HG02571 (cell line): ENCODE data around the gene MRPL14.
"Not testable (repeated sequence)": the region's sequence is repeated elsewhere in the genome, so short reads cannot be mapped to it uniquely, and the experiment has no call there.

Source experiments
- ATAC-seq: cut with Tn5 transposase; IDR thresholded peaks from one replicate; pipeline ENCODE4 v1.9.1; 2021; ENCODE audit warnings: mild to moderate bottlenecking, moderate library complexity; ENCODE audit not compliant: unreplicated experiment

MRPL14 gene

DNA sequence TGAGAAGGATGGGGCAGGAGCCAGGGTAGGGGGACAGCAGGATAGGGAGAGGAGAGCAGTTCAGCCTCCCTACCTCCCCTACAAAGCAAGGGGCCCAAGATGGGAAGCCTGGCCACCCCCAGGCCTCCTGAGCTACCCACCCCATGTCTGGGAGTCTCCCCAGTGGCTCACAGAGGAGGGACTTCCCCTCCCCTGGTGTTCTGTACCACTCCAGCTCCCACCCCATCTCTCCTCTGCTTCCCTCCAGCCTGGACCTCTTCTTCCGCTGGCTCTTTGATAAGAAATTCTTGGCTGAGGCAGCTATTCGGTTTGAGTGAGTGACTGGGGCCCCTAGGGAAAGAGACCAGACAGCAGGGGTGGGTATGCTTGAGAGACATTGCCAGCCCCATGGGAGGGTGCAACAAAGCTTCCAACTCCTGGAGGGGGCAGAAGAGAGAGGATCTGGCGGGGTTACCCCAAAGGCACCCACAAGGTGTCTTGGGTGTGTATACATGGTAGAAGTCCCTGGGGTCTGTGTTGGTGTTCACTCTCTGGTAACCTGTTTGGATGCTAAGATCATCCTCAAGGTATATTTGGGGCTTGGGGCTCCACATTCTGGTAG, 23.2 kb upstream of the MRPL14 start:
- ATAC-seq, result no peak

DNA sequence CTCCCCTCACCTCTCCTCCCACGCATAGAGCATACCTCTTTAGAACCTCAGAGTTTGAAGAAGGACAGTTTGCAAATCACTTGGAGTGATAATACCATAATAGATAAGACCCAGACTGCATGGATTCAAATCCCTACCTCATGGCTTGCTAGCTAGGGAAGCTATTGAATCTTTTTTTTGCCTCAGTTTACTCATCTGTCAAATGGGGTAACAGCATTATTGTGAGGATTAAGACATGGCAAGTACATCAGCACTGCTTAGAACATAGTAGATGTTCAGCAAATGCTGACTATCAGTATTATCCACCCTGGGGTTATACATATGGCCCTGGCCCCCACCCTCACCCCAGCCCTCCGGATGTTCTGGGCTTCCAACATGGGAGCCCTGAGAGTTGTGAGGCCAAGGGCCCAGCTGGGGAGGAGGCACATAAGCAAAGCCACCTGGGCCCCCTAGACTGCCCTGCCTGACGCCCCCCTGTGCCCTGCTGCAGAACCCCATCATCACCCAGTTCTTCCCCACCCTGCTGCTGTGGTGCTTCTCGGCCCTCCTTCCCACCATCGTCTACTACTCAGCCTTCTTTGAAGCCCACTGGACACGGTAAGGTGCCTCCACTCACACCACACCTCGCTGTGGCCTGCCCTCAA, 22.2 kb upstream of the MRPL14 start:
- ATAC-seq, result no peak

DNA sequence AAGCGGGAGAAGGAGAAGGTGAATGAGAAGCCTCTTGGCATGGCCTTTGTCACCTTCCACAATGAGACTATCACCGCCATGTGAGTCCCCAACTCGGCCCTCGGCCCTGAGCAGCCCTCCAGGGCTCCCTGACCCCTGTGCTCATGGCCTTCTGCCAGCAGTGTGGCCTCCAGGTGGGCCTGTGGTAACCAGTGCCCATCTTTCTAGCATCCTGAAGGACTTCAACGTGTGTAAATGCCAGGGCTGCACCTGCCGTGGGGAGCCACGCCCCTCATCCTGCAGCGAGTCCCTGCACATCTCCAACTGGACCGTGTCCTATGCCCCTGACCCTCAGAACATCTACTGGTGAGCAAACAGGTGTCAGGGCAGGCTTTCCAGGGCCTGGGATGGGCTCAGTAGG, 21.1 kb upstream of the MRPL14 start:
- no peak for ATAC-seq

DNA sequence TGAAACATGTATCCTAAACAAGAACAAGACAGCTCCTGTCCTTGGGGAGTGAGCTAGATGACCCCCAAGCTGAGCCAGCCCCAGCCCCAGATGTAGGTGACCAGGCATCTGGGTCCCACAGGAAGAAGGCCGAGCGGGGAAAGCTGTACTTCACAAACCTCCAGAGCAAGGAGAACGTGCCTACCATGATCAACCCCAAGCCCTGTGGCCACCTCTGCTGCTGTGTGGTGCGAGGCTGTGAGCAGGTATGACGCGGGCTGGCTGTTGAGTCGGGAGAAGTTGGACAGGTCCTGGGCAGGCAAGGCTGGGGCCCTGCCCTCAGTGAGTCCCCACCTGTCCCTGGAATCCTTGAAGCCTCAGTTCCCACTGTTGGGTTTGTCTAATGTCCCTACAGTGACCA, 20.0 kb upstream of the MRPL14 start:
- no peak for ATAC-seq

DNA sequence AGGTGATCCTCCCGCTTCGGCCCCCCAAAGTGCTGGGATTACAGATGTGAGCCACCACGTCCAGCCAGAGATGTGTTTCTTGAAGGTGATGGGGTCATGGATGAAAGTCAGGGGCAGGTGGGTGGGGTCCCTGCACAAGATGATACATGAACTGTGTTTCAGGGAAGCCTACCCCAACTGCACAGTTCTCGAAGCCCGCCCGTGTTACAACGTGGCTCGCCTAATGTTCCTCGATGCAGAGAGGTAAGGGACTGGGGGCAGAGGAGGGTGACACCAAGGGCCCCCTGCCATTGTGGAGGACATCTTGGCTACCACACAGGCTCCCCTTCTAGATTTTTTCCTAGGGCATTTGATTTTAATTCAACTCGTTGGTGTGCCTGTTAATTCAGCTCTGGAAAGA, 19.4 kb upstream of the MRPL14 start:
- ATAC-seq, result no peak

DNA sequence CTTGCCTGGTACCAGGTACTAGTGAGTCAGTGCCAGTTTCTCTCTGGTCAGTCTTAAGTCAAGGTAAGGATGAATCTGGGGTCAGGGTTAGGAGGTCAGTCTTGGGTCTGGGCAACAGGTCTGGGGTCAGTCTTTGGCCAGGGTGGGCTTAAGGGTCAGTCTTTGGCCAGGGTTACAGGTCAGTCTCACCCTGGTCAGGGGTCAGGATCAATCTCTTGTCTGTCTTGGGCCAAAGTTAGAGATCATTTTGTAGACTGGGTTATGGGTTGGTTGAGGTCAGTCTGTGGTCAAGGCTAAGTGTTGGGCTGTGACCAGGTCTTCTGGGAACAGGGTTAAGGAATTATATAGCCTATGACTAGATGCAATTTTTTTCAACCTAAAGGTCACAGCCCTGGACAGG, 18.6 kb upstream of the MRPL14 start:
- ATAC-seq, result no peak

DNA sequence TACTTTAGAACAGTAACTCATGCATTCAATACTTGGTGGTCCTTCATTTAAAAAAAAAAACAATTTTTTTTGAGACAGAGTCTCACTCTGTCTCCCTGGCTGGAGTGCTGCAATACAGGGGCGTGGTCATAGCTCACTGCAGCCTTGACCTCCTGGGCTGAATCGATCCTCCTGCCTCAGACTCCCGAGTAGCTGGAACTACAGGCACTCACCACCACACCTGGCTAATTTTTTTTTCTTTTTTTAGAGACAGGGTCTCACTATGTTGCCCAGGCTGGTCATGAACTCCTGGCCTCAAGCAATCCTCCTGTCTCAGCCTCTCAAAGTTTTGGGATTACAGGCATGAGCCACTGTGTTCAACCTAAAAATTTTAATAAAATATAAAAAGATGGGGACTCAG, 17.3 kb upstream of the MRPL14 start:
- ATAC-seq, result not testable (repeated sequence)

DNA sequence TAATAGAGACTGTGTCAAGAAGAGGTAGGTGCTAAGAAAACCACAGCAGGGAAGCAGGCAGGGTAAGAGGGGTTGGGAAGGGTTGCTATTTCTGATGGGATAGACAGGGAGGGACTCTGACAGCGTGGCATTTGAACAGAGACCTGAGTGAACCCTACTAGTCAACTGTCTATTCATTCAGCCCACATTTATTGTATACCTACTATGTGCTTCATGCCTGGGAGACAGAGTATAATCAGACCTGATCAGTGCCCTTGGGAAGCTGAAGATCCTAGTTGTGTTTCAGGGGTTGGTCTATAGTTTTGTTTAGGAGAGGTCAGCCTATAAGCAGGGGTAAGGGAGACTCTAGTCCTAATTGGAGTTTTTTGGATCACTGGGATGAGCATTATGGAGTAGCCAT, 16.5 kb upstream of the MRPL14 start:
- ATAC-seq, result no peak

DNA sequence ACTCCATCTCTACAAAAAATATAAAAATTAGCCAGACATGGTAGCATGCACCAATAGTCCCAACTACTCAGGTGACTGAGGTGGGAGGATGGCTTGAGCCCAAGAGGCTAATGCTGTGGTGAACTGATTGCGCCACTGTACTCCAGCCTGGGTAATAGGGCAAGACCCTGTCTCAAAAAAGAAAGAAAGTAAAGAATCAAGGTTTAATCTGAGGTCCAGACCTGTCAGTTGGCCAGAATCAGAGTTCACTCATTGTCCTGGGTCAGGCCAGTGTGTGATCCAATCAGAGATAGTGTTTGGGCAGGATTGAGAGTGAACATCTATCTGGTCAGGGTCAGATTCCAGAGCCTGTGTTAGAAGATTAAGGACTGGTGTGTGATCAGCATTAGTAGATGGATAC, 15.6 kb upstream of the MRPL14 start:
- no peak for ATAC-seq

DNA sequence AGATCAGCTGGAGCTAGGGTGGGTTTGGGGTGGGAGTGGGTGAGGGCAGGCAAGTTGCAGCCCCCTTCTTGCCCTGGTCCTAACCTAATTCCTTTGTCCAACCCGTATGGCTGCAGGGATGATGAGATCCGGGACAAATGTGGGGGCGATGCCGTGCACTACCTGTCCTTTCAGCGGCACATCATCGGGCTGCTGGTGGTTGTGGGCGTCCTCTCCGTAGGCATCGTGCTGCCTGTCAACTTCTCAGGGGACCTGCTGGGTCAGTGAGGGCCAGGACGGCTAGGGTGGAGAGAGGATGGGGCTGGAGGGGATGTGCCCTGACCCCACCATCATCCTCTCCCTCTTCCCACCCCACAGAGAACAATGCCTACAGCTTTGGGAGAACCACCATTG, 12.1 kb upstream of the MRPL14 start:
- no peak for ATAC-seq

DNA sequence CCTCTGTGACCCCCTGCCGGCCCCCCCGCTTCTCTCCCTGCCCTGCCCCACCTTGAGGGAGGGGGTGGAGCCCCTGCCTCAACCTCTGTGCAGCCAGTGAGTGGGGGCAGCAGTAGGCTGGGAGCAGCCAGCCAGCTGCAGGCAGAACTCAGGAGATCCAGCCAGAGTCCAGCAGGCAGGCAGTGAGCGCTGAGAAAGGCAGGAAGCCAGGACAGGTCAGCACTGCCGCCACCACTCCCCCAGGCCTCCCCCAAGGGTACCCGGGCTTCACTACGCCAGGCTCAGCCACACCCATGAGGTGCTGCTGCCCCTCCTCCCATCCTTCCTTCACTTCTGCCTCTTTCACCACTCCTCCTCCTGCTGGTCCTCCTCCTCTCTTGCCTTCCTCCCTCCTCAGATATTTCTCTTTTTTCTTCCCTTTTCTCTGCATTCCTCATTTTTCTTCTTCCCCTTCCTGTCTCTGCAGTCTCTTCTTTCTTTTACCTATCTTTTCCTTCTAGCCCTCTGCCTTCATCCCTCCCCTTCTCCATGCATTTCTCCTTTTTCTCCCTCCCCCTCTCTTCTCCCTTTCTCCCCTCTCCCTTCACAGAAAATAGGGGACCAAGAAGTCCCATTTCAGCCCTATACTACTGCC, 11.6 kb upstream of the MRPL14 start:
- ATAC-seq, result no peak

DNA sequence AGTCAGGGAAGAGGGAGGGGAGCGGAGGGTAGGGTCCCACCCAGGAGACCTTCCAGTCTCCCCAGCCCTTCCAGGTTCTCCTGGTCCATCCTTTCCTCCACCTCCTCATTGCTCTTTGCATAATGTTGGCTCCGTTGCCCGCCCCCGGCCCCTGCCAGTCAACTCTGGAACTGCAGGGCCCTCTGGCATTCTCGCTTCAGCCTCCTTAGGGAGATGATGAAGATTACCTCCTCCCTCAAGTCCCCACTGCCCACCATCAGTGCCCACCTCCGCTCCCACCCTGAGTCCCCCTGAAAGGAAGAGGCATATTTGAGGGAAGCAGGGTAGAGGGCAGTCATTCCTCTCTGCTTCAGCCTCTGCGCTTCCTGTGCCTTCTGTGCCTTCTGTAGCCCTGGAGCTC, 8.6 kb upstream of the MRPL14 start:
- no peak for ATAC-seq

DNA sequence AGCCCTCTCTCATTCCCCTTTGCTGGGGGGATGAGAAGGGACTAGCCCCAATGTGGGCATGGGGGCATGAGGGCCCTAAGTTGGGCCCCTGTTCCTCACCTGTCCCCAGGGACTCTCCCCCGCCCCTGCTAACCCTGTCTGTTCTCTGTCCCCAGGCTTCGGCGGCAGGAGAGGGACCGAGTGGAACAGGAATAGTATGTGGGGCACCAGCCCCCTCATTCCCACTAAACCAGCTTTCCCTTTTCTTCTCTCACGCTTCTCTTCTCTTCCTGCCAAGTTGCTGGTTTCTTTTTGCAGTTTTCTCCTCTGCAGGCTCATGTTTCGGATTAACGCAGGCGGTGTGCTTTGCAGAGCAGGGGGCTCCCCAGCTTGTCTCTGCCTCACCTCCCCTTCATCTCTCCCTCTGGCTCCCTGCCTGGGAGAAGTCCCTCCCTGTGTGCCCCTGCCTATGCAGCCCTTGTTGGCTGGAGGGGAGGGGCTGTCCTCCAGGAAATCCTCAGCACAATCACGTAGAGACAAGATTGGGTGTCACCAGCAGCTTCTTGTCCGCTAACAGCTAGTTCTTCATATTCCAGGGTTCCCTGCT, 8.0 kb upstream of the MRPL14 start:
- ATAC-seq, result no peak

DNA sequence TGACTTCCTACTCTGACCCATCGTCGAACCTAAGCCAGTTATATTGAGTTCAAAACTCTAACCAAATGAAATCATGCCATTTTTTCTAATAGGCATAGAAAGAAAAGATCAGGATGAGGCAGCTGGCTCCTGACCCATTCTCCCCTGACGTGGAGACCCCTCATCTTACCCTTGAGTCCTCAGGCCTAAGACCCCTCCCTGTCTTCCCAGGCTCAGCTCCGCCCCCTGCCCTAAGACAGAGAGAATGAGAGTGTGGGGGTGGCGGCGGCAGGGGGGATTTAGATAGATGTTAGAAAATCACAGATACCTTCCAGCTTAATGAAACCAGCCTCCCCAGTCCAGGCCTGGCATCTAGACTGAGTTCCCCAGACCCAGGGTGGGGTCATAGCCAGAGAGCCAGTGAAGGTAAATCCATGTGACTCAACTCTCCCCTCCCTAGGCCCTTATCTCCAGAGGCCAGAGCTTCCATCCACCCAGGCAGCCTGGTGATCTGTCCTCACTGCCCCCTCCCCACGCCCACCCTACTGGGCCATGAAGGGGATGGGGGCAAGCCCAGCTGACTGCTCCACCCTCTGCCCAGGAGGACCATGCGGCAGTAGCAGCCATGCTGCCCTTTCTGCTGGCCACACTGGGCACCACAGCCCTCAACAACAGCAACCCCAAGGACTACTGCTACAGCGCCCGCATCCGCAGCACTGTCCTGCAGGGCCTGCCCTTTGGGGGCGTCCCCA, 6.9 kb upstream of the MRPL14 start:
- ATAC-seq, result no peak

DNA sequence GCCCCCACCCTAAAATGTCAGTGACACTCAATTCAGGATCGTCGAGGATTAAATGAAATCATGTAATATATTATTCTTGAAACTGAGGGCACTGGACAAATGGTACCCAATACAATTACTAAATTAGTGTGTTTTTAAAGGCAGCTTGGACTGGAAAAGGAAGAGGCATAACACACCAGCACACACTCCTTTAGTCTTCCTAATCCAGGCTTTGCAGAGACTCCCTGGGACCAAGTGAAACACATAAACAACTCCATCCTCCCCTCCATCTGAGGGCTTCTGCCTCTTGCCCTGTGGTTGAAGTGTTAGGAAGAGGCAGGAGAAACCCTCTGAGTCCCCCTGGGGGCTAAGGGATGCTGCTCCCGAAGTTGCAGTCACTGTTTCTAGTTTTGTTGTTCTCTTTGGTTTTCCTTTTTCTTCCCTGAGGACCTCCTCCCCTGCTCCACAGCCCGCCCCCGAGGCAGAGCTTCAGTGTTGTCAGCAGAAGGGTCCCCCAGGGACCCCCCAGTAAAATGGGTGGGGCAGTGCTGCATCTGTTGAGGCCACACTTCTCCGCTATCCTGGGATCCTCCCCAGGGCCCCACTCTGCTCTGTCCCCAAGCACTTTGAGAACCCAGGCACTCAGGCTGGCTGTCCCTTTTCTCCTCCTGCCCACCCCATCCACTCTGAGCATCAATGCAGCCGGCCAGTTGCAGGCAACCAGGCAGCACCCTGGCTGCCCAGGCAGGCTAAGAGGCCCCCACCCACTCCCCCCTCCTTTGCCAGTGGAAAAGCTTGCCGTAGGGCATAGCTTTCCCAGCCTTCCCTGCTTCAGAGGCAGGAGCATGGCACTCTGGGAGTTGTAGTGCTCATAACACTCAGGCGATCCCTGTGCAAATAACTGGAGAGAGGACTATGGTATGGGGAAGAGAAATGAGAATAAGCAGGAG, 6.0 kb upstream of the MRPL14 start:
- ATAC-seq, result no peak

DNA sequence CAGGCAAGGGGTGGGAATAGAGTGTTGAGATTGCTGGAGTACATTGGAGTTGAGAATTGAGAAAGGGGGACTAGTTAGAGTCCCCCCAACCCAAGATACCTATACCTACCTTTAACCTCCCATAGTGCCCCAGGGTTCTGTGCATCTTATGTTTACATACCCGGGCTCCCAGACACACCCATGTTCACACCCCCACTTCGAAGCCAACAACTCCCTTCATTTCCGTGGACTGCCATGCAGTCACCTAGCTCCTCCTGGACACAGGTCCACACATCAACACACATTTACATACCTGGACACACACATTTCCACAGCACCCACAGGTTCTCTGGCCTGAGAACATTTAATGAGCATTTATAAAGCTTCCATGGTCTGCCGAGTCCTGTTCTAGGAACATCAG, 5.2 kb upstream of the MRPL14 start:
- no peak for ATAC-seq

DNA sequence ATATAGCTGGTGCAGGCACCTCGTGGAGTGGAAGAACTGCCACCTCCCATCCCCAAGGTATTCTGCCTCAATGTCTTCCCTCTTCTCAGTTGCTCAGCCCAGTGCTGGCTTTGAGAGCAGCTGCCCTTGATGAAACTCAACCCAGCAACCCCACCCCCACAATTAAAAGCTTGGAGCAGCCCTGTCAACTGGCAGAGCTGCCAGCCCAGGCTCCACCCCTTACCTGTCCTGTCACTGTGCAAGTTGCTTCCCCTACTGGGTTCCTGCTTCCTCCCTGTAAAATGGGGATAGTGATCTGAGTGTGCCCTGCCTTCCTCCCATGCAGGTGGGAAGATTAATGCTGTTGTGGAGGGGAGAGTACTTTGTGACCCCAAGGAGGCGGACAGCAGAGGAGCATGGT, 4.6 kb upstream of the MRPL14 start:
- no peak for ATAC-seq

DNA sequence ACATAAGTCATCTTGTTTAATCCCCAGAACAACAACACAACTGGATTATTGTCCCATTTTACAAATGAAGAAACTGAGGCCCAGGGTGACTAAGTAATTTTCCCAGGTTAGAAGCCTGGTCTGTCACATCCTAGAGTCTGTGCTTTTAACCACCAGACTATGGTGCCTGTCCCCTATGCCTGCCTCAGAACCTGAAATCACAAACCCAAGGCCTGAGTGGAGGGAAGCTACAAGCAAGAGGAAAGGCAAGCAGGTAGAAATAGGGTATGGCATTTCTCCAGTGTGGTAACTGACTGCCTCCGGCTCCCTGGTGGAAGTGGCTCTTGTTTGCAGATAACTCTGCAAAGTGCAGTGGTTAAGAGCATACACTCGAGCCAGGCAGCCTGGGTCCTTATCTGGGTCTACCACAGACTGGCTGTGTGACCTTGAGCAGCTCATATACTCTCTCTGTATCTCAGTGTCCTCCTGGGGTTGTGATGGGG, 2.6 kb upstream of the MRPL14 start:
- no peak for ATAC-seq

DNA sequence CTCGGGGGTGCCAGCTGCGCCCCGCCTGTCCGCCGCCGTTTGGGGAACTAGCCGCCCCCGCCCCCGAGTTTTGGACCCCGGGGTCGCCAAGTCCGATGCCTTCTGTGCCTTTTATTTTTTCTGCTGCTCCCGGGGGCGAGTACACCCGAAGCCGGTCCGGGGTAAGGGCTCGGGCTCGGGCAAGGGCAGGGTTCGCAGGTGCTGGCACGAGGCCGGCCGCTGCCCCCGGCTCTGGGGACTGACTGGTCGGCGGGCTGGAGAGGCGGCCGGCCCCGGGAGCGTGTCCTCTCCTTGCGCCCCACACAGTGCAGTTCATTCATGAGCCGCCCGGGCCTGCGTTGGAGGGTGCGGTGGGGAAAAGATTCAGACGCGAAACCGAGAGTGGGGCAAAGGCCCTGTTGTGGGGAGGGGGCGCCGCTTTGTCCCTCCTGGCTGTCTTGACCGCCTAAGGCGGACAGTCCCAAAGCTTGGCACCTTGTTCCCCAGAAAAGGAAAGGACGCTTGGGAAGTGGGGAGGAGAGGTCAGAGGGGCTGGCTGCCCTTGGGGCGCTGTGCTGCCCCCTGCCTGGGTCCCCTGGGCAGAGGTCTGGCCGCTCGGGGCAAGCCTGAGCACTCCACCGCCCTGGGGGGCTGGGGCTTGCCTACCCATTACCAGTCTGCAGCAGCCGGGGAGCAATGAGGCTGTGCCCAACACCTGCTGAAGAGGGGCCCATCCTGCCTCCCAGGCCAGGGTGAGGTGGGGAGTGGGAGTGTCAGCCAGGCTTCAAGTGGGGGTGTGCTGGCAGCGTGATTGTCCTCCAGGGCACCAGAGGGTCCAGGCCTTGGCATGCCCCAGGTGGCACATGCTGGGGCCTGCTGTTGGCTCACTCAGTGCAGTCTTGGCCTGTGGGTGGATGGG, 1.0 kb upstream of the MRPL14 start:
- ATAC-seq, result no peak
